NCI-H82 (cell line): ENCODE data around the gene PLXNA4.

Experiments used
- DNase-seq: peaks from one replicate; lab custom pipeline; 2025; lab: John Stamatoyannopoulos, UW

Gene PLXNA4

GRCh38 chr7:132355048-132355447 lies 221.2 kb downstream of the PLXNA4 start:
- DNase-seq: no peak

GRCh38 chr7:132354527-132354926 lies 221.7 kb downstream of the PLXNA4 start:
- no peak for DNase-seq

- no peak for DNase-seq
Observed at GRCh38 chr7:132353936-132354335, 222.3 kb downstream of the PLXNA4 start.

- DNase-seq: no peak
Observed at GRCh38 chr7:132352800-132353199, 223.5 kb downstream of the PLXNA4 start.

- DNase-seq: peak; percentile 48
Observed at GRCh38 chr7:132351954-132352499, 224.2 kb downstream of the PLXNA4 start.

GRCh38 chr7:132350741-132351140 lies 225.5 kb downstream of the PLXNA4 start:
- DNase-seq: no peak

- no peak for DNase-seq
Observed at GRCh38 chr7:132349075-132349474, 227.2 kb downstream of the PLXNA4 start.

- DNase-seq: peak; percentile 31
Observed at GRCh38 chr7:132348341-132348740, 227.9 kb downstream of the PLXNA4 start.

- DNase-seq: peak; percentile 78
Observed at GRCh38 chr7:132347858-132348257, 228.4 kb downstream of the PLXNA4 start.

- DNase-seq: no peak
Observed at GRCh38 chr7:132347123-132347522, 229.1 kb downstream of the PLXNA4 start.

GRCh38 chr7:132345543-132346129 lies 230.6 kb downstream of the PLXNA4 start:
- no peak for DNase-seq

GRCh38 chr7:132345030-132345429 lies 231.2 kb downstream of the PLXNA4 start:
- DNase-seq: no peak

GRCh38 chr7:132343199-132343598 lies 233.1 kb downstream of the PLXNA4 start:
- DNase-seq: no peak

- DNase-seq: no peak
Observed at GRCh38 chr7:132337450-132338080, 238.7 kb downstream of the PLXNA4 start.

GRCh38 chr7:132336797-132337196 lies 239.5 kb downstream of the PLXNA4 start:
- DNase-seq: no peak

GRCh38 chr7:132333301-132333700 lies 243.0 kb downstream of the PLXNA4 start:
- DNase-seq: no peak

GRCh38 chr7:132328760-132329159 lies 247.5 kb downstream of the PLXNA4 start:
- no peak for DNase-seq

GRCh38 chr7:132328047-132328620 lies 248.1 kb downstream of the PLXNA4 start:
- no peak for DNase-seq

- DNase-seq: no peak
Observed at GRCh38 chr7:132326878-132327589, 249.2 kb downstream of the PLXNA4 start.

- DNase-seq: no peak
Observed at GRCh38 chr7:132322970-132323369, 253.3 kb downstream of the PLXNA4 start.

GRCh38 chr7:132321387-132321786 lies 254.9 kb downstream of the PLXNA4 start:
- peak; percentile 74 for DNase-seq

GRCh38 chr7:132319481-132319880 lies 256.8 kb downstream of the PLXNA4 start:
- no peak for DNase-seq
